PFSK-1 (cell line): Measurements from ENCODE around the gene ADIRF.

Source experiments
- FOXP2 ChIP-seq: optimal IDR thresholded peaks from 2 replicates; pipeline ENCODE3; 2011; ENCODE audit warnings: borderline replicate concordance, control low read depth, inconsistent platforms; ENCODE audit not compliant: insufficient read depth; ENCODE audit errors: extremely low read length, extremely low read depth
- POLR2AphosphoS5 ChIP-seq: IDR thresholded peaks from 2 replicates; pipeline ENCODE4 v1.6.1; 2012; ENCODE audit warnings: low read depth, mild to moderate bottlenecking, control low read depth, low read length, moderate library complexity
- SIN3A ChIP-seq: IDR thresholded peaks from 2 replicates; pipeline ENCODE4 v1.6.1; 2012; ENCODE audit warnings: mild to moderate bottlenecking, low read length, moderate library complexity, borderline replicate concordance; ENCODE audit not compliant: insufficient read depth
- TAF1 ChIP-seq: IDR thresholded peaks from 2 replicates; pipeline ENCODE4 v1.6.1; 2012; ENCODE audit warnings: low read length, control low read depth, borderline replicate concordance; ENCODE audit not compliant: insufficient read depth
- TF ChIP-seq, protein P1 (sequence below), 2 experiments: IDR thresholded peaks; 2 replicates each; pipeline versions ENCODE4 v1.6.1 to v1.8.0; 2011 to 2012; ENCODE audit warnings: low read depth in 2 of 2, low read length in 2 of 2, control low read depth in 1 of 2, inconsistent platforms in 1 of 2, mild to moderate bottlenecking in 1 of 2, moderate library complexity in 1 of 2; ENCODE audit not compliant: insufficient read depth in 1 of 2

The ADIRF gene

GRCh38 chr10:86944031-86944419, 24.3 kb upstream of the ADIRF start:
- TF ChIP-seq POLR2AphosphoS5 (no peak), FOXP2 (no peak), TAF1 (no peak), SIN3A (no peak)
- TF ChIP-seq, protein P1, sequence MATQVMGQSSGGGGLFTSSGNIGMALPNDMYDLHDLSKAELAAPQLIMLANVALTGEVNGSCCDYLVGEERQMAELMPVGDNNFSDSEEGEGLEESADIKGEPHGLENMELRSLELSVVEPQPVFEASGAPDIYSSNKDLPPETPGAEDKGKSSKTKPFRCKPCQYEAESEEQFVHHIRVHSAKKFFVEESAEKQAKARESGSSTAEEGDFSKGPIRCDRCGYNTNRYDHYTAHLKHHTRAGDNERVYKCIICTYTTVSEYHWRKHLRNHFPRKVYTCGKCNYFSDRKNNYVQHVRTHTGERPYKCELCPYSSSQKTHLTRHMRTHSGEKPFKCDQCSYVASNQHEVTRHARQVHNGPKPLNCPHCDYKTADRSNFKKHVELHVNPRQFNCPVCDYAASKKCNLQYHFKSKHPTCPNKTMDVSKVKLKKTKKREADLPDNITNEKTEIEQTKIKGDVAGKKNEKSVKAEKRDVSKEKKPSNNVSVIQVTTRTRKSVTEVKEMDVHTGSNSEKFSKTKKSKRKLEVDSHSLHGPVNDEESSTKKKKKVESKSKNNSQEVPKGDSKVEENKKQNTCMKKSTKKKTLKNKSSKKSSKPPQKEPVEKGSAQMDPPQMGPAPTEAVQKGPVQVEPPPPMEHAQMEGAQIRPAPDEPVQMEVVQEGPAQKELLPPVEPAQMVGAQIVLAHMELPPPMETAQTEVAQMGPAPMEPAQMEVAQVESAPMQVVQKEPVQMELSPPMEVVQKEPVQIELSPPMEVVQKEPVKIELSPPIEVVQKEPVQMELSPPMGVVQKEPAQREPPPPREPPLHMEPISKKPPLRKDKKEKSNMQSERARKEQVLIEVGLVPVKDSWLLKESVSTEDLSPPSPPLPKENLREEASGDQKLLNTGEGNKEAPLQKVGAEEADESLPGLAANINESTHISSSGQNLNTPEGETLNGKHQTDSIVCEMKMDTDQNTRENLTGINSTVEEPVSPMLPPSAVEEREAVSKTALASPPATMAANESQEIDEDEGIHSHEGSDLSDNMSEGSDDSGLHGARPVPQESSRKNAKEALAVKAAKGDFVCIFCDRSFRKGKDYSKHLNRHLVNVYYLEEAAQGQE (IDR thresholded peaks at IDR 0.05; ENCODE audit: insufficient read depth in 1 of 2, low read depth in 2 of 2, low read length in 2 of 2): no peak

- no peak for TF ChIP-seq FOXP2
- TF ChIP-seq, protein P1 (IDR thresholded peaks at IDR 0.05; ENCODE audit: insufficient read depth in 1 of 2, low read depth in 2 of 2, low read length in 2 of 2): no peak
- TF ChIP-seq SIN3A: no peak
- TF ChIP-seq TAF1: no peak
- TF ChIP-seq POLR2AphosphoS5: no peak
Observed at GRCh38 chr10:86944471-86944870, 23.8 kb upstream of the ADIRF start.

DNA sequence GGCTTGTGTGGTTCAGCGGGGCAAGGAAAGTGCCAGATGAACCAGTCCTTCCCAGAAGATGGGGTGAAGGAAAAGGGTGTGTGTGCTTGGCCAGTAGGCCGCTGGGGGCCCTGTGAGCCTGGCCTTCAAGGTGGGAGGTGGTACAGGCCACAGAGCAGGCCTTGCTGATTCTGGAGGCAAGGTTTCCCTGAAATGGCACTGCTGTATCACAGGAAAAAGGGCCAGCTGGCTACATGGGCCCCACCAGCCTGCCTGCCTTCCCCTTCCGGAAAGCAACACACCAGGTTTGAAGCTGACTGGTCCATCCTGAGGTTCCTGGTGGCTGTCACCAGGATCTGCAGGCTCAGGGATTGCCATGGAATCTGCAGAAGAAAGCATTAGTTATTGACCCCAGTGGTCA, 23.4 kb upstream of the ADIRF start:
- TF ChIP-seq FOXP2 (no peak), SIN3A (no peak), POLR2AphosphoS5 (no peak), TAF1 (no peak)
- TF ChIP-seq, protein P1 (IDR thresholded peaks at IDR 0.05; ENCODE audit: insufficient read depth in 1 of 2, low read depth in 2 of 2, low read length in 2 of 2): no peak

DNA sequence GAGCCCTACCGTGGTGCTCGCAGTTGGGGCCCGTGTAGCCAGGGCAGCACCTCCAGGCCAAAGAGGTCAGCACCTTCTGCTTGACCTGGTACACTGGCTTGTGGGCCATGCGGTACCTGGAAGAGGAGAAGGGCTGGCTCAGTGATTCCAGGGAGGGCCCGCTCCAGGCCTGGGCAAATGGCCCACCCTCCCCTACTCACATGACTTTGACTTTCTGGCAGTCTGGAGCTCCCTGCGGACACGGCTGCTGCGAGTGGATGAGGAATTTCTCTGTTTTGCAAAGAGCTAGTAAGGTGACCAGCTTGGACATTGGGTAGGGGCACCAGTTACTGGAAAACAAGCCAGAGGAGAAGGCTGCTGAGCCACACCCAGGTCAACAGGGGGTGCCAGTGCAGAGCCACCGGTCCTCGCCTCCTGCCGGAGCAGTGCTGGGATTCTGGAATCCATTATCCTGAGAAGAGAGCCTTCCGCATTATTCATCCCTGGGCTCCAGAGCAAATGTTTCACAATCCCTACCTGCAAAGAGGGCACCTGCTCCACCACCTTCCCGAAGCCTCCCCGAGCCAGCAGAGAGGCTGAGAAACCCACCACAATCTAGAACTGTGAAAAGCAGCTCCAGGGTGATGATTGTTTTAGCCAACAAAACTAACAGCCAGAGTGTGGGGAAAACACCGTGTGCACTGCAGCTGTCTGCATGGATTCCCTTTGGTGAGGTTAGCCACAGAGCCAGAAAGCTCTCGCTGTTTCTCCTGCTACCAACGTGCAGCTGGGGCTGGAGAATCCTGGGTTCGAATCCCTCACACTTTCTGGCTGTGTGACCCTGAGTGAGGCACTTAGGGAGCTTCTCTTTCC, 22.7 kb upstream of the ADIRF start:
- TF ChIP-seq, protein P1 (IDR thresholded peaks at IDR 0.05; ENCODE audit: insufficient read depth in 1 of 2, low read depth in 2 of 2, low read length in 2 of 2): no peak
- TF ChIP-seq TAF1 (no peak), FOXP2 (no peak), SIN3A (no peak), POLR2AphosphoS5 (no peak)
